Inflammatory macrophage treated with lipopolysaccharide for 4 hours (primary cell): Measurements from ENCODE around the gene CERS4.
"Not testable (repeated sequence)": the region's sequence is repeated elsewhere in the genome, so short reads cannot be mapped to it uniquely, and the experiment has no call there.

Experiments
- DNase-seq: peaks from one replicate; pipeline ENCODE4 v3.0.0-alpha.2; 2020

Gene CERS4

DNA sequence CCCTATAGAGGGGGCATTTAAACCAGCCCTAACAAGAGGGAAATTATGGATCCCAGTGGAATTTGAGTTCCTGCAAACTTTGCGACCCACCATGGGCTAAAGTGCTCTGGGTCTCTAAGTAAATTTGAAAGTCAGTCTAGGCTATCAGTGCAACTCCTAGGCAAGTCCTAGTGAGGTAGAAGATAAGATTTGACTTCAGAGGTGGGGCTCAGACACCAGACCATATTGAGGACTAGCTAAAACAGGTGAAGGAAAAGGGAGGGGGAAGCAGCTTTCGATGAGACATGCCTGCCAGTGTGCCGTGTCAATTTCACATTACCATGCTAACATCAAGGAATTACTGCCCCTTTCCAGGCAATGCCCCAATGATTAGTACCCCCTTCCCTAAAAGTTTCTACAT lies 60.6 kb downstream of the CERS4 start:
- no peak for DNase-seq

DNA sequence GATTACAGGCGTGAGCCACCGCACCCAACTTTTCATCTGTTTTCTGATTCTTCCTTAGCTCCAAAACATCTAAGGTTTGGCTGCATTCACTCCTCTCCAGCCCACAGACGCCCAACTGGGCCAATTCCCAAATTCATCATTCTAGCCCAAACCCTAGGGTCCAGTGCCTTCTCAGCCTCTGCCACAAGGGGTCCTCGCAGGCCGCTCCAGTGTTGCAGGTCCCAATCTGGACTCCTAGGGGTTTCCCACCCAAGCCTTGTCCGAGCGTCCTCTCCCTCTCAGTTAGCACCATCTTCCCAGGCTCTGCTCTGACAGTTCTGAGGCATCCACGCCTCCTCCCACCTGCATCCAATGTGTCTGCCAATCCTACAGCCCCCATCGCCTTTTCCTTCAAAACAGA lies 67.3 kb downstream of the CERS4 start:
- not testable (repeated sequence) for DNase-seq

DNA sequence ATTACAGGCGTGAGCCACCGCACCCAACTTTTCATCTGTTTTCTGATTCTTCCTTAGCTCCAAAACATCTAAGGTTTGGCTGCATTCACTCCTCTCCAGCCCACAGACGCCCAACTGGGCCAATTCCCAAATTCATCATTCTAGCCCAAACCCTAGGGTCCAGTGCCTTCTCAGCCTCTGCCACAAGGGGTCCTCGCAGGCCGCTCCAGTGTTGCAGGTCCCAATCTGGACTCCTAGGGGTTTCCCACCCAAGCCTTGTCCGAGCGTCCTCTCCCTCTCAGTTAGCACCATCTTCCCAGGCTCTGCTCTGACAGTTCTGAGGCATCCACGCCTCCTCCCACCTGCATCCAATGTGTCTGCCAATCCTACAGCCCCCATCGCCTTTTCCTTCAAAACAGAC lies 82.2 kb downstream of the CERS4 start:
- DNase-seq = not testable (repeated sequence)

DNA sequence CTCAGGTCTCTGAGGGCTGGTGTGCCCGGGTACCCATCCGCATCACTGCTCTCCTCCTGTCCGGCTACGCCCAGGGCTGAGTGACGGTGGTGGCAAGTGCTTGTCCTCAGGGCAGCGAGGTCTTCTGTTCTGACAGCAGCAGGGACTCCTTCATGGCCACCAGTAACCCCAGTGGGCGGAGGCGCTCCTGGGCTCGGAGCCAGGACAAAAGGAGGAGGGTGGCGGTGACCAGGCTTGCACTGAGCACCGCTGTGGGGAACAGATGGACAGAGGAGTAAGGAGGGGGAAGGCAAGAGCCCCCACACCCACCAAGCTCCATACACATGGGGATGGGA lies 93.2 kb downstream of the CERS4 start:
- DNase-seq = no peak

DNA sequence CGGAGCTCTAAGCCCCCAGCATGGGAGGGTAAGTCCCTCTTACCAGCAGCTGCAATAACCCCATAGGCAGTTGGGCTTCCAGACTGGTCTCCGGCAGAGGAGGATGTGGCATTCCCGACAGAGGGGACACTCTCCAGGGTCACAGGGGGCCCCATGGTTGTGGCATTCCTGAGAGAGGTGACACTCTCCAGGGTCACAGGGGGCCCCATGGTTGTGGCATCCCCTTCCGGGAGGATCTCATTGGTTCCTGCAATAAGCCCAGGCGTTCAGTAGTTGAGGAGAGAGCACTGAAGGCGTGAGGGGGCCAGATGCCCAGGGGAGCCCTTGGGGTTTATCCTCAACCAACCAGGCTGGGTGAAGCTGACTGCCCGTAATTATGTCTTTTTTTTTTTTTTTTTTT lies 93.6 kb downstream of the CERS4 start:
- DNase-seq = no peak

DNA sequence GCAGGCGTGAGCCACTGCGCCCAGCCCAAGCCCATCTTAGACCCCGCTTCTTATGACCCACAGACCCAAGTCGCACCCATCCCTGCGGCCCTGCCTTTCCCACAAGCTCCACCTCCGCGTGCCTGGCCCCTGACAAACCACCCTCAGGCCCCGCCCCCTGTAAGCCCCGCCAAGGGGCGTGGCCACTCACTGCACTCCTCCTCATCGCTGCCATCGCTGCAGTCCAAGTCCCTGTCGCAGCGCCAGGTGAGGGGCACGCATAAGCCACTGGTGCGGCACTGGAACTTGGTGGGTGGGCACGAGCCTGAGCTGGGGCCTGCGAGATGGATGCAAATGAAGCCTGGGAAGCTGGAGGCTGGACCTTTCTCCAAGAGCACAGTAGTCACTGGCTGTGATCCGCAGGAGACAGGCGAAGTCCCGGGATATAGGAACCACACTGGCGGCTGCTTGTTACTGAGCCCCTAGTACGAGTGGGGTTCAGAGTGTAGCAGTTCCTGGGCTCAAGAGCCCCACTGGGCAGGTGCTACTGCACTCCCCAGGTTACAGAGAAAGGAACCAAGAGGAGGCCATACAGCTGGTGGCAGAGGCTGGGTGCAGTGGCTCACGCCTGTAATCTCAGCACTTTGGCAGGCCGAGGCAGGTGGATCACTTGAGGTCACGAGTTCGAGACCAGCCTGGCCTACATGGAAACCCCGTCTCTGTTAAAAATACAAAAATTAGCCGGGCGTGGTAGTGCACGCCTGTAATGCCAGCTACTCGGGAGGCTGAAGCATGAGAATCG lies 95.9 kb downstream of the CERS4 start:
- no peak for DNase-seq

DNA sequence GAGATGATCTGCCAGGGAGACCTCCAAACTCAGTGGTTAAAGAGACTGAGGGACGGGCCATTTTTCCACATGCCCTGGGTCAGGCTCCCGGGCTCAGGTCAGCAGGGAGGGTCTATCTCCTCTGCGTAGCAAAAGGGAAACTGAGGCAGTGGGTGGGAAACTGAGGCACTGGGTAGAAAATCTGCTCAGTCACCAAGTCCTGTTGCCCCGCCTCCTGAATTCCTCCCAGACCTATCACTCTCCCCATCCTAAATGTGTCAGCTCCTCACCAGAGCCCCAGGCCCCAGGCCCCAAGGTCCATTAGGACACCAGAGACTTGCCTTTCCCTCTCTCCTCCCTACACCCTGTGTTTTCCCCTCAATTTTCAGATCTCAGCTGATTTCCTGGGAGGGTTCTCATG lies 96.6 kb downstream of the CERS4 start:
- DNase-seq = no peak

DNA sequence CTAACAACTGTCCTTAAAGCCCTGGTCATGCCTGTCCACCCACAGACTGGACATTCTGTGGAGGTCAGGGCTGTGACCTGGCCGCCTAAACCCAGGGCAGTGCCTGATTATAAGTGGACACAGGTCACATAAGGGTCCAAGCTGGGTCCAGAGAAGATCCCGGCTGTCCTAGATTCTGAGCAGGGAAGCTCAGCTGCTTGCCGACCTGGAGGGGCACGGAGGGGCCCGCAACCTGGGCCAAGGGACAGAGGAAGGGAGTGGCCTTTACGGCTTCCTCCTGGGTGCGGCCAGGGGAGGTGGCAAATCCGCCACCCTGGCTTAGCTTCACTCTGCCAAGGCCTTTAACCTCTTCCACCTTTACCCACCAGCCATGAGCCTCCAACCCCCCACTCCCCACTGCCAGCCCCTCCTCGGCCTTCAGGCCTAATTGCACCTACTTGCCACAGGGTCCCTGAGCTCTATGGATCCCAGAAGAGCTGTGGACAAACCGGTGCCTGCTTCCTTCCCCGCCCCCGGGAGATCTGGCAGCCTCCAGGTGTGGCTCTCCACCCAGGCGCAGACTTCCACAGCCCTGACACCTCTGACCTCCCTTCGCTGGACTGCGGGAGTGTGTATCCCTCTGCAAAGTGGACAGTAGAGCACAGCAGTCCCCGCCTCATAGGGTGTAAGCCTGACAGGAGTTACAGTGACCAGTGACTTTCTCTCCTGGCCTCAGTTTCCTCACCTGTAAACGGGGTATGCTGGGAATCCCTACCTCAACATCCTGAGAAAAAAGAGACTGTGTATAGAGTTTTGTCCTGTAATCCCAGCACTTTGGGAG lies 97.3 kb downstream of the CERS4 start:
- no peak for DNase-seq

DNA sequence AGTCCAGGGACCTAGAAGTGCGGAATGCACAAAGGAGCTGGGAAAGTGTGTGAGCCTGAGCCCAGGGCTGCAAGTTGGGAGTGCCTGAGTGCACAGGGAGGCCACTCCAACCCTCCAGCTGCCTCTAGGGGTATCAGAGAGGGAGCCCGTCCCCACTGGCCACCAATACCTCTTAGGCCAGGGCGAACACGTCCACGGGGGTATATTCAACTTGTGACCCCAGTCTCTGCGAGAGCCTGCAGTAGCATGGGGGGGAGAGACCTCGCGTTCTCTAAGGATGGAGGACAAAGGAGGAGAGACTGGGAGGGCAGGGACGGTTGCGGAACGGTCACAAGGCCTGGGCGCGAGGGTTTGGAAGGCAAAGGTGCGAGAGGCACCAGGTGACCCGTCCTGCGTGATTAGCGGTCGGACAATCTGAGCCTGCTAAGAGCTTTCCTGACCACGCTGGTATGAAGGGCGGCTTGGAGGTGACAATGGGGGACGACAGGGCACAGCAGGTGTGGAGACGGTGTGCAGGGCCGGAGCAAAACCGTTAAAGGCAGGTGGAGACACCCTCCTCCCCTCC lies 98.3 kb downstream of the CERS4 start:
- DNase-seq = no peak

DNA sequence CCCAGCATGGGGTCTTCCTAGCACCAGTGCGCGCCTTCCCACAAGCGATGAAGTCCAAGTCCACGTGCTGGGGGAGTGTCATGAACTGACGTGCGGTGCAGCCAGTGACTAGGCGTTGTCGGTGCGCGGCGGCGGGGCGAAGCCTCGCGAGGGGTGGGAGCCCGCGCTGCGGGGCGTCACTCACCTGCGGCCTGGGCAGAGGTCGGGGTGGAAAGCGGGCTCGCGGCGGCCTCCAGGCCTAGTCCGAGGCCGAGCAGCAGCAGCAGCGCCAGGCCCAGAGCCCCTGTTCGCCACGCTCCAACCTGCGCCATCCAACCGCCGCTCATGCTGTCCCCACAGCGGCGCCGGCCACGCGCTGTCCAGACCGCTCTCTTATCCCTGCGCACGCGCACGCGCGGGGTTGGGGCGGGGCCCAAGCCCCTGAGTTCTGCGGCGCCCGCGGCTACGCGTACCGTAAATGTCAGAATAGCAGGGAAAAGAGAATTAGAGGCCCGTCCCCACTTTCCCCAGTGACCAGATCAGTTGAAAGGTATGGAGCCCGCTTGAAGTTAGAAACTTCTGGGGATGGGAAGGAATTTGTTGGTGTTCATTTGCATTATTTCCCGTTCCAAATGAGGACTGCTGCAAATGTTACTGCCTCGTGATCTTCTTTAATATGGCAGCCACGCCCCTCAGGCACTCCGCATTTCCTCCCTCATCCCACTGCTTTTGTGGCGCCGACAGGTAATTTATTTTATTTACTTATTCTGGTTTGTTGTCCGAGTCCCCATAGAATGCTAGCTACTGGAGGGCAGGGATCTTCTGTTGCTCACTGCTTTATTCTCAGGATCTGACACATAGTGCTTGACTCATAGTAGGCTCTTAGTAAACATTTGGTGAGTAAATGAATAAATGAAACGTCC lies 99.0 kb downstream of the CERS4 start, which contains the start of gene CD320:
Gene CD320, minus strand, starts transcription at position 394 of the 902 bp plus-strand sequence. Its CDS starts 68 bp downstream, at position 326.
- peak; percentile 82 for DNase-seq

DNA sequence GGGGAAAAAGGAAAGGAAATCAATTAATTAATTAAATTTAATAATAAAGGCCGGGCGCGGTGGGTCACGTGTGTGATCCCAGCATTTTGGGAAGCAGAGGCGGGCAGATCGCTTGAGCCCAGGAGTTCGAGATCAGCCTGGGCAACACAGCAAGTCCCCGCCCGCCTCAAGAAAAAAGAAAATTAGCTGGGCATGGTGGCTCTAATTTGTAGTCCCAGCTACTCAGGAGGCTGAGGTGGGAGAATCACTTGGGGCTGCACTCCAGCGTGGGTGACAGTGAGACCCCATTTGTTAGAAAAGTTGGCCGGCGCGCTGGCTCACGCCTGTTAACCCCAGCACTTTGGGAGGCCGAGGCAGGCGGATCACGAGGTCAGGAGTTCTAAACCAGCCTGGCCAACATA lies 99.7 kb downstream of the CERS4 start:
- no peak for DNase-seq

DNA sequence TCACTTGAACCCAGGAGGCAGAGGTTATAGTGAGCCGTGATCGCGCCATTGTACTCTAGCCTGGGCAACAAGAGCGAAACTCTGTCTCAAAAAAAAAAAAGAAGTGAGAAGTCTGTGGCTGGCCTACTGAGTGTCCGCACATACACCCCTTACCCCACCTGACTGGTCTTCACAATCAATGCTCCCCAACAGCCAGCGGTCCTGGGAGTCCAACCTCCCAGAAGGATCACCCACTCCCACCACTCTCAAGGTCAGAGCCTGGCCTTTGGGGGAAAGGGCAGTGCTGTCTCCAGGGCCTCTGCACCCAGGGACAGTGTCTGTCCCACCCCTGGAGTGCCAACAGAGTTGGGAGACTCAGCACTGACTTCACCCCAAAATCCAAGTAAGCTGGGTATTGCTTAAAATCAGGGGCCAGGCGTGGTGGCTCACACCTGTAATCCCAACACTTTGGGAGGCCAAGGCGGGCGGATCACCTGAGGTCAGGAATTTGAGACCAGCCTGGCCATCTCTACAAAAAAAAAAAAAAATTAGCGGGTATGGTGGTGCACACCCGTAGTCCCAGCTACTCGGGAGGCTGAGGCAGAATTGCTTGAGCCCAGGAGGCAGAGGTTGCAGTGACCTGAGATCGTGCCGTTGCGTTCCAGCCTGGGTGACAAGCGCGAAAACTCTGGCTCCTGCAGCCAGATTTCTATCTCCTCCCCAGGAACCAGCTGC lies 101.3 kb downstream of the CERS4 start:
- no peak for DNase-seq

DNA sequence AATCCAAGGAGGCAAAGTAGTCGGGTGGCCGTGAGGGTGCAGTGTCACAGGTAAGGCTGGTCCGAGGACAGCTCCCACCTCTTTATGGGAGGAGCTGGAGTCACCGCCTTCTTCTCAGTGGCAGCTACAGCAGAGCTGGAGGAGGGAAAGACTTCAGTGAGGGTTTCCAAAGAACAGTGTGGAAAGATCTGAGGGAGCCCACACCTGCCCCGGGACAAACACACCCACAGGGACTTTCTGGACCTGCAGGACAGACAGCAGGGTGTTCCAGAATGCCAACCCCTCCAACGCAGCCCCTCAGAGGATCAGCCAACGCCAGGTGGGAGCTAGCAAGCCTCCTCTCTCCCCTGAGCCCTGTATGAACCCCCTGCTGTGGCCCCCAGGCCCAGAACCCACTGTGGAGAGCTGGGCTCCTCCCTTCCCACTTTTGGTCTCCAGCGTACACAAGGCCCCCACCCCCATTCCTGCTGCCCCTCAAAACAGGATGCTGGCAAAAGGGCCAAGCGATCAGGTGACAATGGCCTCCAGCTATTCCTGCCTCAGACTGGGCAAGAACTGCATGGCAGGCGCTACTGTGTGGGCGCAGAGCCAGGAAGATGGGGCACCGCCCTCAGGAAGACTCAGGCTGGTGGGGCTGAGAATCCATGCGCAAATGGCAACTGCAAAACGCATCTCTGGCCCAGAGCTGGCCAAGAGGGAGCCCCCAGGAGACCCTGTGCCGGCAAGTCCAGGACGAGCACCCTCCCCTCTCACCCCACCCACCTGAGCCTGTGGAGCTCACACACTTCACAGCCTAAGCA lies 102.5 kb downstream of the CERS4 start:
- no peak for DNase-seq
